Mammary epithelial cell (primary cell): ENCODE data around the gene PP2D1.

Source experiments
- CTCF ChIP-seq, 2 donors: IDR thresholded peaks in 1 of 2; conservative IDR thresholded peaks in 1 of 2; 2 replicates each; pipeline ENCODE4 v1.5.1; 2011 to 2012; ENCODE audit warnings: inconsistent platforms in 2 of 2, low read length in 2 of 2, mild to moderate bottlenecking in 2 of 2, control low read depth in 1 of 2, low read depth in 1 of 2; ENCODE audit not compliant: insufficient read depth in 1 of 2; ENCODE audit errors: extremely low read depth in 1 of 2
- EZH2 ChIP-seq: IDR thresholded peaks from 2 replicates; pipeline ENCODE4 v1.6.1; 2012; ENCODE audit warnings: low read length, inconsistent platforms, borderline replicate concordance

GRCh38 chr3:20008646-20009045 is 3.4 kb downstream of the PP2D1 start:
- no peak for TF ChIP-seq CTCF (conservative IDR thresholded peaks at IDR 0.05 in 1 of 2, IDR thresholded peaks at IDR 0.05 in 1 of 2; ENCODE audit: extremely low read depth in 1 of 2, insufficient read depth in 1 of 2, low read depth in 1 of 2, low read length in 2 of 2)
- no peak for TF ChIP-seq EZH2
